ACC112 (cell line): ENCODE measurements around the gene TACR2.

ENCODE experiments used
- H2AFZ ChIP-seq: fragments of 200-600 bp; sonication (generic); one replicate; pipeline ENCODE4 v1.6.0; 2017; ENCODE audit warnings: antibody characterized with exemption, low read length; ENCODE audit not compliant: unreplicated experiment
- H3K27ac ChIP-seq: fragments of 200-600 bp; sonication (generic); 2 replicates; pipeline ENCODE4 v1.5.1; 2014; ENCODE audit warnings: low read depth, mild to moderate bottlenecking, antibody characterized with exemption, low read length, moderate library complexity
- H3K27me3 ChIP-seq: fragments of 200-600 bp; sonication (generic); 2 replicates; pipeline ENCODE4 v1.6.1; 2014; ENCODE audit warnings: mild to moderate bottlenecking, antibody characterized with exemption, low read length, moderate library complexity, mixed read lengths; ENCODE audit not compliant: insufficient read depth
- H3K36me3 ChIP-seq: fragments of 200-600 bp; sonication (generic); 2 replicates; pipeline ENCODE4 v1.6.1; 2016; ENCODE audit warnings: mild to moderate bottlenecking, antibody characterized with exemption, low read length, moderate library complexity, mixed read lengths; ENCODE audit not compliant: insufficient read depth
- H3K4me1 ChIP-seq: fragments of 200-600 bp; sonication (generic); one replicate; pipeline ENCODE4 v1.6.1; 2016; ENCODE audit warnings: low read length, mixed read lengths; ENCODE audit not compliant: insufficient read depth, unreplicated experiment, control insufficient read depth
- H3K4me3 ChIP-seq: fragments of 200-600 bp; sonication (generic); 2 replicates; pipeline ENCODE4 v1.5.1; 2014; ENCODE audit warnings: mild to moderate bottlenecking, low read depth, low read length
- H3K79me2 ChIP-seq: fragments of 200-600 bp; sonication (generic); one replicate; pipeline ENCODE4 v1.6.0; 2016; ENCODE audit warnings: low read length; ENCODE audit not compliant: control insufficient read depth, unreplicated experiment, insufficient read depth

Gene TACR2

GRCh38 chr10:69418052-69418752 is 1.5 kb upstream of the TACR2 start:
- Histone ChIP-seq H3K79me2 (no peaks in the 10 kb centered on the region), H3K27ac (no peak overlapping the region), H3K4me1 (no peaks in the 10 kb centered on the region), H3K27me3 (no peaks in the 10 kb centered on the region), H2AFZ (no peak overlapping the region), H3K4me3 (no peak overlapping the region), H3K36me3 (no peaks in the 10 kb centered on the region)

- no peak overlapping the region for H3K27ac ChIP-seq
- H3K79me2 ChIP-seq = no peaks in the 10 kb centered on the region
- H3K4me3 ChIP-seq = no peak overlapping the region
- no peaks in the 10 kb centered on the region for H3K27me3 ChIP-seq
- no peak overlapping the region for H2AFZ ChIP-seq
- no peaks in the 10 kb centered on the region for H3K4me1 ChIP-seq
- H3K36me3 ChIP-seq = no peaks in the 10 kb centered on the region
These were observed 824 bp upstream of the TACR2 start for GRCh38 chr10:69417542-69417941.

- no peak overlapping the region for H3K4me3 ChIP-seq
- no peaks in the 10 kb centered on the region for H3K36me3 ChIP-seq
- H3K27me3 ChIP-seq = no peaks in the 10 kb centered on the region
- no peak overlapping the region for H3K27ac ChIP-seq
- no peak overlapping the region for H2AFZ ChIP-seq
- no peaks in the 10 kb centered on the region for H3K4me1 ChIP-seq
- H3K79me2 ChIP-seq = no peaks in the 10 kb centered on the region
These were observed 767 bp downstream of the TACR2 start for GRCh38 chr10:69415951-69416350.

- H2AFZ ChIP-seq = no peak overlapping the region
- no peaks in the 10 kb centered on the region for H3K36me3 ChIP-seq
- H3K27me3 ChIP-seq = no peaks in the 10 kb centered on the region
- H3K79me2 ChIP-seq = no peaks in the 10 kb centered on the region
- no peaks in the 10 kb centered on the region for H3K4me1 ChIP-seq
- no peak overlapping the region for H3K4me3 ChIP-seq
- no peak overlapping the region for H3K27ac ChIP-seq
These were observed 1.7 kb downstream of the TACR2 start for GRCh38 chr10:69415049-69415448.

GRCh38 chr10:69414036-69415018 is 2.4 kb downstream of the TACR2 start:
- Histone ChIP-seq H3K36me3 (no peaks in the 10 kb centered on the region), H2AFZ (no peak overlapping the region), H3K27ac (no peak overlapping the region), H3K4me1 (peaks cover 1% of the 10 kb centered on the region), H3K27me3 (no peaks in the 10 kb centered on the region), H3K4me3 (no peak overlapping the region), H3K79me2 (no peaks in the 10 kb centered on the region)

GRCh38 chr10:69413221-69413865 is 3.4 kb downstream of the TACR2 start:
- H2AFZ ChIP-seq = no peak overlapping the region
- H3K27ac ChIP-seq = no peak overlapping the region

GRCh38 chr10:69412232-69412790 is 4.4 kb downstream of the TACR2 start:
- Histone ChIP-seq H2AFZ (no peak overlapping the region), H3K4me3 (no peak overlapping the region), H3K27ac (no peak overlapping the region), H3K27me3 (no peaks in the 10 kb centered on the region), H3K4me1 (peaks cover 9% of the 10 kb centered on the region), H3K79me2 (no peaks in the 10 kb centered on the region), H3K36me3 (no peaks in the 10 kb centered on the region)

More at GRCh38 chr10:69413221-69413865, 3.4 kb downstream of the TACR2 start:
- no peaks in the 10 kb centered on the region for H3K79me2 ChIP-seq
- no peak overlapping the region for H3K4me3 ChIP-seq
- no peaks in the 10 kb centered on the region for H3K36me3 ChIP-seq
- H3K27me3 ChIP-seq = no peaks in the 10 kb centered on the region
- H3K4me1 ChIP-seq = peaks cover 5% of the 10 kb centered on the region

GRCh38 chr10:69411476-69411875 is 5.2 kb downstream of the TACR2 start:
- H3K36me3 ChIP-seq = no peaks in the 10 kb centered on the region
- no peak overlapping the region for H3K27ac ChIP-seq
- H3K4me1 ChIP-seq = peaks cover 14% of the 10 kb centered on the region
- no peaks in the 10 kb centered on the region for H3K27me3 ChIP-seq
- no peak overlapping the region for H3K4me3 ChIP-seq
- no peaks in the 10 kb centered on the region for H3K79me2 ChIP-seq
- no peak overlapping the region for H2AFZ ChIP-seq

- Histone ChIP-seq H3K79me2 (no peaks in the 10 kb centered on the region), H3K4me1 (peaks cover 24% of the 10 kb centered on the region), H2AFZ (no peak overlapping the region), H3K4me3 (no peak overlapping the region), H3K27ac (no peak overlapping the region), H3K27me3 (no peaks in the 10 kb centered on the region), H3K36me3 (no peaks in the 10 kb centered on the region)
These were observed 6.2 kb downstream of the TACR2 start for GRCh38 chr10:69410487-69410886.

- Histone ChIP-seq H3K4me1 (peaks cover 28% of the 10 kb centered on the region), H3K27me3 (no peaks in the 10 kb centered on the region), H3K4me3 (no peak overlapping the region), H3K27ac (no peak overlapping the region), H3K36me3 (no peaks in the 10 kb centered on the region), H3K79me2 (no peaks in the 10 kb centered on the region), H2AFZ (no peak overlapping the region)
These were observed 6.8 kb downstream of the TACR2 start for GRCh38 chr10:69409968-69410367.
